HL-60 (cell line): Measurements from ENCODE around the gene MSL2.
"Not testable (repeated sequence)": the region's sequence is repeated elsewhere in the genome, so short reads cannot be mapped to it uniquely, and the experiment has no call there.

Experiments
- DNase-seq, 2 experiments: peaks; one replicate each; pipeline ENCODE4 v3.0.0-alpha.2; 2010 to 2020; ENCODE audit warnings: low read depth in 1 of 2, low spot score in 1 of 2
- H3K27ac ChIP-seq: fragments of 250-450 bp; sonication (Bioruptor Pico); replicated peaks from 2 replicates; pipeline ENCODE4 v1.5.1; 2020; ENCODE audit warnings: mild to moderate bottlenecking, moderate library complexity
- H3K27me3 ChIP-seq: fragments of 250-450 bp; sonication (Bioruptor Pico); 2 replicates; pipeline ENCODE4 v1.5.1; 2021; ENCODE audit warnings: mild to moderate bottlenecking, moderate library complexity; ENCODE audit not compliant: insufficient read depth, poor library complexity, severe bottlenecking
- H3K4me3 ChIP-seq: replicated peaks from 2 replicates; pipeline ENCODE4 v1.5.1; 2011; ENCODE audit warnings: mild to moderate bottlenecking, control low read depth, low read length; ENCODE audit not compliant: insufficient read depth
- CTCF ChIP-seq: IDR thresholded peaks from one replicate; pipeline ENCODE4 v1.5.1; 2011; ENCODE audit warnings: low read length, control low read depth, inconsistent platforms; ENCODE audit not compliant: insufficient read depth
- GABPA ChIP-seq: IDR thresholded peaks from 2 replicates; pipeline ENCODE4 v1.6.1; 2012; ENCODE audit warnings: low read depth
- POLR2AphosphoS5 ChIP-seq: IDR thresholded peaks from 2 replicates; pipeline ENCODE4 v1.6.1; 2012; ENCODE audit warnings: low read depth
- REST ChIP-seq: IDR thresholded peaks from 2 replicates; pipeline ENCODE4 v1.6.1; 2012; ENCODE audit warnings: low read depth; ENCODE audit not compliant: insufficient replicate concordance
- SPI1 ChIP-seq: IDR thresholded peaks from 2 replicates; pipeline ENCODE4 v1.6.1; 2012; ENCODE audit warnings: low read depth, mild to moderate bottlenecking, borderline replicate concordance

MSL2 gene

GRCh38 chr3:136134091-136134490 lies 62.0 kb downstream of the MSL2 start:
- Histone ChIP-seq H3K27ac (no peak overlapping the region), H3K27me3 (no peaks in the 10 kb centered on the region), H3K4me3 (no peak overlapping the region)
- TF ChIP-seq GABPA: no peak
- no peak for TF ChIP-seq REST
- TF ChIP-seq CTCF: no peak
- no peak for TF ChIP-seq POLR2AphosphoS5
- TF ChIP-seq SPI1: no peak
- no peak for DNase-seq

GRCh38 chr3:136131647-136132046 lies 64.5 kb downstream of the MSL2 start:
- H3K4me3 ChIP-seq, H3K27me3 ChIP-seq, DNase-seq, H3K27ac ChIP-seq: not testable (repeated sequence)

GRCh38 chr3:136122006-136122405 lies 74.1 kb downstream of the MSL2 start:
- no peak overlapping the region for H3K4me3 ChIP-seq
- no peak for TF ChIP-seq REST
- no peak for TF ChIP-seq SPI1
- no peak for TF ChIP-seq POLR2AphosphoS5
- no peak for TF ChIP-seq CTCF
- no peak for TF ChIP-seq GABPA
- no peak for DNase-seq
- no peak overlapping the region for H3K27ac ChIP-seq
- H3K27me3 ChIP-seq: no peaks in the 10 kb centered on the region

- no peak overlapping the region for H3K4me3 ChIP-seq
- no peak overlapping the region for H3K27ac ChIP-seq
- no peak for TF ChIP-seq GABPA
- no peak for TF ChIP-seq CTCF
- TF ChIP-seq SPI1: no peak
- TF ChIP-seq POLR2AphosphoS5: no peak
- no peak for TF ChIP-seq REST
- no peaks in the 10 kb centered on the region for H3K27me3 ChIP-seq
- DNase-seq: no peak
These were observed 75.5 kb downstream of the MSL2 start for GRCh38 chr3:136120373-136121348.

GRCh38 chr3:136119783-136120182 lies 76.4 kb downstream of the MSL2 start:
- DNase-seq, H3K27me3 ChIP-seq, H3K27ac ChIP-seq, H3K4me3 ChIP-seq: not testable (repeated sequence)
